ENCODE measurements around the gene SP6.
A peak's percentile ranks its signal among the peaks of the same experiment; 100 is the strongest.

SP6 gene

DNA sequence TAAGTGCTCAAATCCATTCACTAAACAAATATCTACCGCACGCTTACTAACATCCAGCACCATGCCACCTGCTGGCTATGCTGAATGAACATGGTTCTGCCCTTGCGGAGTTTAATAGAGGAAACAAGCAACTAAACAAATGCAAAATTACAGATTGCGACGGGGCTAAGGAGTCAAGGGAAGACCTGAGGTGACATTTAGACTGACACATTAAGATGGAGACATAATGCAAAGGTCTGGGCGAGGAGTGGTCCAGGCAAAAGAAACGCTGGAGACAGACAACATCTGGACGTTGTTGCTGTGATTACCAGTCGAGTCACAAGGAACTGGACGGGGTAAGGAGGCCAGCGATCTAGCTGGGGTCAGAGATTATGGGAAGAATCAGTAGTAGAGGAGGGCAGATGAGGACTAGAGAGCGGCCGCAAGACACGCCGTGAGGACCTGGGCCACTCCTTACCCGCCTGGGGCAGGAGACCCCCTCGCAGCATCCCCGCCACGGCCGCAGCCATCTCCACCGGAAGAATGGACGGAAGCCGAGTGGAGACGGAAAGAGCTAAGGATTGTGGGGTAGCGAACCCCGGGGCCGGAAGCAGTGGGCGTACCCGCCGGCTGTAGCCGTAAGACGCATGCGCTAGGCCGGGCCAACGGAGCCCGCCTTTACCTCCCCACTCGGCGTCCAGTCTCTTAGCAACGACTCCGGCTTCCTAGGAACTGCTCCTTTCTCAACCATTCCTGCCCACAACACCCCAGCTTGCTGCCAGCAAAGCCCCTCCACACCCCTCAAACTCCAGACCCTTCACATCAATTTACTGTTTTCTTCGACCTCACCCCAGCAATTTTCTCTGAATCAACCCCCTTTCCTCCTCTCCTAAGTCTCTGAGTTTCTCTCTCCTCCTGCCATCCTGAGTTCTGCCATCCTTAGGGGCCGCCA is 19.7 kb downstream of the SP6 start, which contains the start of the genes LRRC46 and MRPL10:
Gene LRRC46, plus strand, starts transcription at position 668 of the 931 bp plus-strand sequence. CDS start 320 bp downstream, outside the sequence.
Gene MRPL10, minus strand, starts transcription at position 539 of the 931 bp plus-strand sequence. Its CDS starts 30 bp downstream, at position 509.
- peak; percentile 92 for DNase-seq (ENCODE audit: low spot score)

DNA sequence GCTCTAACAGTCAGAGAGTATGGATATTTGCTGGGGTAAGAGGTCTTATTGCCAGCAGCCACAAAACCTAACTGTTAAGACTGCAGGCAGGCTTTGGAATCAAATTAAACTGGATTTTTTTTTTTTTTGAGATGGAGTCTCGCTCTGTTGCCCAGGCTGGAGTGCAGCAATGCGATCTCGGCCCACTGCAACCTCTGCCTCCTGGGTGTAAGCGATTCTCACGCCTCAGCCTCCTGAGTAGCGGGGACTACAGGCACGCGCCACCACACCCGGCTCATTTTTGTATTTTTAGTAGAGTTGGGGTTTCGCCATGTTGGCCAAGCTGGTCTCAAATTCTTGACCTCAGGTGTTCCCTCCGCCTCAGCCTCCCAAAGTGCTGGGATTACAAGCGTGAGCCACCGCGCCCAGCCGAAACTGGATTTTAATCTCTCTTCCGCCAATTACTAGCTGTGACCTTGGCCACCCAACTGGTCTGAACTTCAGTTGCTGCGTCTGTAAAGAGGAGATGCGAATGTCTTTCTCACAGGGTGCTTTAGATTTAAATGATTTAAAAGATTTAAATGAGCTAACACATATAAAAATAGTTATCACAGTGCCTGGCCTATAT is 20.5 kb downstream of the SP6 start:
- DNase-seq (ENCODE audit: low spot score), result no peak

DNA sequence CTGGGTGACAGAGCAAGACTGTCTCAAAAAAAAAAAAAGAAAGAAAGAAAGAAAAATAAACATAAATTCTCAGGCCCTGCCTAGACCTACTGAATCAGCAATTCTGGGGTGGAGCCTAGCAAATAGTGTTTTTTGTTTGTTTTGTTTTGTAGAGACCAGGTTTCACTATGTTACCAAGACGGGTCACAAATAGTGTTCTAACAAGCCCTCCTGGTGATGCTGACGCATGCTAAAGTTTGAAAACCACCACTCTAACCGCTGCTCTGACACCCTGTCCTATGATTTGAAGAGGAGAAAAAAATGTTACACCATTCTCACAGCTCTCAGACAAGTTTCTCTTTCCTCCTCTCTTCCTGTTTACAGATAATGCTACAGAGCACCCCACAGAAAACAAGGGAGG is 21.1 kb downstream of the SP6 start:
- no peak for DNase-seq (ENCODE audit: low spot score)

DNA sequence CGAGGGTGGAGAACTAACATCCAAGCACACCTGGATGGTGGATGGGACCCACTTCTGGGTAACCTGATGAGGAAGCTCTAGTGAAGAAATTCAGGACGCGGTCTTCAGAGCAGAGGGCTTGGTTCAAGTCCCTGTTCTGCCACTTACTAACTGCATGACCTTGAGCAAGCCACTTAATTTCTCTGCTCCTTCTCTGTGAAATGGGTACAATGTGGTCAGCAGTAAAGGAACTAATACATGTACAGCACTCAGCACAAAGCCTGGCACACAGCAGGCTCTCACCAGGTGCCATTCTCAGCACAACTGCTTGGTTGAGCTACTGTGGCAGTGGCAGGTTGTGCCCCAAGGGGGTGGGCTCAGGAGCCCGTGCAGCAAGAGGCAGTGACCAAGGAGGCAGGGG is 27.4 kb downstream of the SP6 start:
- DNase-seq (ENCODE audit: low spot score), result no peak

DNA sequence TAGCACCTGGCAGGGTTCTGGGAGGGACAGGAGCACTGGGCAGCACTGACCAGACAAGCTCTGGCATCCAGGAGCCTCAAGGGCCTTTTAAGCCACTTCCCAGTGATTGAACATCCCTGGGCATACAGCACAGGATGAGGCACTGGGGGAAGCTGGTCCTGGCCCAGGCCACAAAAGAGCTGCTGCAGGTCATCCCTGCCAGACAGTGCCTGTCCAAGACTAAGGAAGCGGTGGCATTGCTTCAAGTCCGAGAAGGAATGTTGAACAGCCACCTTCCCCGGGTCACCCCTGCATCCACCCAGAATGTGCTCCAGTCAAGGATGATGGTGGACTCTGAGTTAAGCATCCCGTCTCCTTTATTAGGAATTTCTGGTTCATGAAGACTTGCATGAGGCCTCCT is 28.2 kb downstream of the SP6 start:
- no peak for DNase-seq (ENCODE audit: low spot score)

DNA sequence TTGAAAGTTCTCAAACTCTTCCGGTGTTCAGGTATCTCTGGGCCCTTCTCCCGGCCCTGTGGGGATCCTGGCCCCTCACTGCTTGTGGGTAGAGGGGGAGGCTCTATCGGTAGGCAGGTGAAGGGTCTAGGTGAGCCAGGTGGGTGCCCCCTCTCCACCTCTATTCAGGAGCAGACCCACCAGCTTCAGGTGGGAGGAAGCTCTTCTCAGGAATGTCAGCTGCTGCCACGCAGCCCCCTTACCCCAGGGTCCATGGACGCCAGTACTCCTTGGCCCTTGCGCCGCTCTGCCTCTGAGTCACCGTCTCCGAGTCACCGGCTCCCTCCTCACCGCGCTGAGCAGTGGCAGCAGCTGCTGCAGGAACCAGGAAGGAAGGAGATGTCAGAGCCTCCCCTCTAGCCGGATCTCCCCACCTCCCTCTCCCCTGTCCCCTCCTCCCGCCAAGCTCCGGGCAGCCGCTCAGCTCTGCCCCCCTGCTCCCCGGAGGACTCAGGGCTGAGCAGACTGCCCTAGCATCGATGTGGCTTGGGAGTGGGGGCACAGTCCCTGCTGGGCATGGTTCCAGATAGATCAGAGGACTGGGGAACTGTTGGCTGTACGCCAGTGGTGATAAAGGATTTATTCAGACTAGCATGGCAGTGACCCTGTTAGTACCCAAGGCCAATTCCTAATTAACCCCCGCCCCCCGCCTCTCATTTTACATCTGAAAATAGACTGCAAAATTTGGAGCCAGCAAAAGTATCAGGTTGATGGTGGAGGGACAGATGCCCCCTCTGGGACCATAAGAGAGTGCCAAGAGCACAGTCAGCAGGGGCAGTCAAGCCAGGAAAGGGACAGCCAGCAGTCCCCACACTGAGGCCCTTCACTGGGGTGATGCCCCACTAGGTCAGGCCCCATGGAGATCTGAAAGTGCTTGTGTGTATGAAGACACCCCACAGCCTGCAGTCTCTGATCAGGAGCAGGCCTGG is 29.3 kb downstream of the SP6 start, which contains the start of gene OSBPL7:
Gene OSBPL7, minus strand, starts transcription at position 371 of the 968 bp plus-strand sequence. CDS start 1,516 bp downstream, outside the sequence.
- no peak for DNase-seq (ENCODE audit: low spot score)

DNA sequence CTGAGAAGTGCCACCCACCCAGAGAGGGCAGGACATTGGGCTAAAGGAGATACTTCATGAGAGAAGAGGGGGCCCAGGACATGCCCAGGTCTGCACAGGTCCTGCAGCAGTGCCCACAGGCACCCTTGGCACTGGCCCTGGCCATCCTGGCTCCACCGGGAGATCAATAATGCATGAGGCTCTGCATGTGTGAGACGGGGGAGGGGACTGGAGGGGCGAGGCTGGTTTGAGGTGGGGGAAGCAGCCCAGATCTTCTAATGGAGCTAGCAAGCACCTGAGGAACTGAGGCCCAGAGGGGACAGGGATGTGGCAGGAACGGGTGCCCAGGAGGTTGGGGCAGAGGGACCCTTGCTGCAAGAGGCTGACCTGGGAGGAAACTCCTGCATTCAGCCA is 29.9 kb downstream of the SP6 start:
- DNase-seq (ENCODE audit: low spot score), result no peak

DNA sequence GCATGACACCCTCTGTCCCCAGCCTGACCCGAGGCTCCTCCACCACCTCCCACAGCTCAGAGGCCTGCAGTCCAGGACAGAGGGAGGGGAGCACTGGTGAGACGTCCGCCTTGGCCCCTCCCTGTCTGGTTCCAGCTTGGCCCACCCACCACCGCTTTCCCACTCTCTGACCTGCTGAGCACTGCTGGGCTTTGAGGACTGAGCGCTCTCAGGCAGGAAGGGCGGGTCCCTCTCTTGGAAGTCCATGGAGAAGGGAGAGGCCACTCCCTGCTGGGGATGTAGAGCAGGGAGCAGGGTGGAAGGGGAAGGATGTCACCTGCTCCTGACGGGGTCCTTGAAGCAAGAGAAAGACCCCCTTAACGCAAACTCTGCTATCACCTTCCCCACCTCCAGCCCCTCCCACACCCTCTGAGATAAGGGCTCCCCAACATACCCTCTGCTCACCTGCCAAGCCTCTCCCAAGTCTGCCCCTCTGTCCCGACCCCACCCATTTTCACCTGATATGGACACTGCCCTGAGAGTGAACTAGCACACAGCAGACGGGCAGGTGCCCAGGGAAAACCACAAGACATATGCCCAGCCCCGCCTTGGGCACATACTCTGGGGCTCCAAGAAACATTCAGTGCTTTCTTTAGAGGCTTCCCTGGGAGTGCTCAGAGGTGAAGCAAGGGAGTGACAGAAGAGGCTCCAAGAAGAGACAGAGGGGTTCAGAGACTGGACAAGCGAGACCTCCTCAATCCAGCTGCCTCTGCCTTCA is 30.8 kb downstream of the SP6 start:
- DNase-seq (ENCODE audit: low spot score), result no peak

DNA sequence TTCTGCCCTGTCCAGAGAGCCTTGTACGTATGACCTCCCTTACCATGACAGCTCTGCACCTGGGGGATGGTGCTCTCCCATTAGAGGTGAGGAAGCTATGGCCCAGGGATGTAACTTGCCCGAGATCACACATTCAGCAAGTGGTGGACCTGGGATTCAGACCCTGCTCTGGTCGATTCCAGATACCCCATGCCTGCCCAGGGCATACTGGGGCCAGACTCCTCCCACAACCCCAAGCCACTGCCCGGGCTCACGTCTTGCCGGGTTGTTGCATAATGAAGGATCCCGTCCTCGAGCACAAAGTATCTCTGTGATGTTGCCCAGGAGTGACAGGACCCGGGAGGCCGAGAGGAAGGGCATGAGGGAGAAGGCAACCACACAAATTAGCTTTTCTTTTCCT is 31.5 kb downstream of the SP6 start:
- DNase-seq (ENCODE audit: low spot score), result no peak

DNA sequence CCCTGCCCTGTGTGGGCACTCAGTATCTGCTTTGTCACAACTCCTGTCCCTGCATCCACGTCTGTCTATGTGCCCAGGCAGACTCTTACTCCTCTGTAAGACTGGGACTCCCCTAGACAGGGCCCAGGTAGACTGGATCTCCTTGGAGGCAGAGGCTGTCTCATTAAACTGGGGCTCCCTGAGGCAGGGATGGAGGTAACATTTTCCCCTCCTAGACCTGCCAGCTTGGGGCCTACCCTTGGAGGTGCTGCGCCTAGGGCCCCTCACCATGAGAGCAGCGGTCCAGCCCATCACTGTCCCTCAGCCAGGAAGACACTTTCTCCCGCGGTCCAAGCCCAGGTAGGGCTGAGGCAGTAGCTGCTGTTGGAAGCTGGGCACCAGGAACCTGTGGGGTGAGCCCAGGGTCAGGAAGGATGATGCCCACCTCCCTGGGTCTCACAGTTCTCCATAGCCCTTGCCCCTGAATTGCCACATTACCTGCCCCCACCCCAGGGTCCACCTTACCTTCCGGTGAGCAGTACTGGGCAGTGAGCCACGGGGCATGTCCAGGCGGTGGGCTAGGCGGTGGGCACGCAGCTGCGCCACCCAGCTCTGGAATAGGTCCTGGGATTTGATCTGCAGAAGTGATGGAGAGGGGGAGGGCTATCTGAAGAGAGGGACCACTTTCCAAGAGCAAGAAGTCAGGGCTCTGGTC is 32.8 kb downstream of the SP6 start:
- no peak for DNase-seq (ENCODE audit: low spot score)

DNA sequence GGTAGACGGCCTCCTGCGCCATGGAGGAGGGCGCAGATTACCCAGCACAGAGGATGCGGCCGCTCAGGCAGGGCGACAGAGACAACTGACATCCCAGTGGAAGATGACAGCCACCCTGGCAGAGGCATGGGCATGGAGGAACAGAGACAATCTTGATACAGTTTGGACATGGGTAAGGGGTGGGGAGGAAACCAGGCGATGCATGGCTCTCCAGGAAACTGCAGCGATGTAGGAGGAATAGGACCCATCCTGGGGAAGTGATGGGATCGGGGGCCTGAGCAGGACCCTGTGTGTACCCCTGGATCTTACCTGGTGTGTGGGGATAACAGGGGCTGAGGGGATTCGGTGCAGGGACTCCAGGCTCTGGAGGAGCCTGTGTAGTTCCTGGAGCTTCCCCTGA is 34.0 kb downstream of the SP6 start:
- no peak for DNase-seq (ENCODE audit: low spot score)

DNA sequence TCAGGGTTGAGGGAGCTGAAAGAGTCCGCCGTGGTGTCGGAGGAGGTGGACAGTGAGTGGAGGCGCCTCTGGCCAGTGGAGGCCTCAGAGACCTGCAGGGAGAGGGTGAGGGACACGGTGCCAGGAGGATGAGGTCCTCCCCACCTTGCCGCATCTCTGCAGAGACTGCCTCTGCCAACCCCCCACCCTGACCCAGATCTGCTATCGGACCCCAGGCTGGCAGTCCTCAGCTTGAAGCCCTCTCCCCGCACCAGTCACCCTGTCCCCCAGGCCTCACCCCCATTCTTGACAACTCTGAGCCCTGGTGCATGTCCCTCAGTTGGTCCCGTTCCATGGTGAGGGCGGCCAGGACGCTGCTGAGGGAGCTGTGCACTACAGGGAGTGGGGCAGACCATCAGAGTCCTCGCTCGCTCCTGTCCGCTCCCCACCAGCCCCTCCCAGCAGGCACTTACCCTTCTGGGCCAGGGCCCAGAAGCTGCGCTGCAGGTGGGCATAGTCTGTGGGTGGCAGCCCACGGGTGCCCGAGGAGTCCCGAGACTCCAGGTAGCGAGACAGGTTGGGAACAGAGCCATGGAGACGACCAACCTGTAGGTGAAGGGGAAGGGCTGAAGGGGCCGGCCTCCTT is 34.7 kb downstream of the SP6 start:
- no peak for DNase-seq (ENCODE audit: low spot score)

DNA sequence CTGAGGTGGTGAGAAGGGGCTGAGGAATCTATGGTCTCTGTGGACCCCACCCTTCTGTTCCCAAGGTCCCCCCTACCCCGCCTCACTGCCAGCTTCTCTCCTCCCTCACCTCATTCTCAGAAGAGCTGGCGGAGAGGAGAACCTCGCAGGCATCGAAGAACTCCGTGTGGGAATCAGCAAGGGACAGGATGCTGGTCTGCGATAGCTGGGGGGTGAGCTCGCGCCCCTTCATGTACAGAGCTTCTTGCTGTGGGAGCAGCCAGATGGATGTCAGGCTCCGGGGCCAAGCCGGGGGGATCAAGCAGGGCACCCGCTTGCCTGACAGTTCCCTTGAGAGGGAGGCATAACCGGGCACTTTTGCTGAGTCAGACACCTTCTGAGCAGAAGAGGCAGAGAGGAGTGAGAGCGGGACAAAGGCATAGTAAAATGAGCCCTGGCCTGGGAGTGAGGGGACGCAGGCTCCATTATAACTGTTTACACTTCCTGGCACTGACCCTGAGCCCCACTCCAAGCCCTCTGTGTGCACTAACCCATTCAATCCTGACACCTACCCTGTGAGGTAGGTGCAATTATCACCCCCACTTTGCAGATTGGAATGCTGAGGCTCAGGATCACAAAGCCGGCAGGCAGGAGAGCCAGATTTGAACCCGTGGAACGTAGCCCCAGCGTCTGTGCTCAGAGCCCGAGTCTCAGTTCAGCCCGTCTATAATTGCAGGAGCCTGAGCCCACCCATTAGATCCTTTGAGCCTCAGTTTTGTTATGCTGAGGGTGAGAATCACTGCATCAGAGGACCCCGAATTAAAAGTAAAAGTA is 35.7 kb downstream of the SP6 start:
- no peak for DNase-seq (ENCODE audit: low spot score)

DNA sequence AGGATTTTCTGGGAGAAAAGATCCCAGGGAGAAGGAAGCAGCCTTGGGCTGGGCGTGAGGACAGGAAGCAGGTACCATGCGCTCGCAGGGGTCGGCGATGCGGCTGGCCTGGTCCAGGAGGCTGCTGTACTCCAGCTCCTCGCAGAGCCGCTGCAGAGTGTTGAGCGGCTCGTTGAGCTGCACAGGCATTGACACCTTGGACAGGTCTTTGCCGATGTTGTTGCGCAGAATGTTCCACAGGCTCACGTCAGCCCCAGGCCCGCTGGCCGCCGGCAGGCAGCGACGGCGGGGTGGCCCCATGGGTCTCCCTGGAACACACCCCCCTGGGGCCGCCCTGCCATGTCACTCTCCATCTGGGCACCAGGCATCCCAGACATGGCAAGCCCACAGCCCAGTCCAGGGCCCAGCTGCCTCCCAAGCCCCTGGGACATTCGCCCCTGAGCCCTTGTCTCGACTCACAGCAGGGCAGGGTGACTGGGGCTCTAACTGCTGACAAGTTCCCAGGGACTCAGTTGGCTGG is 37.4 kb downstream of the SP6 start:
- no peak for DNase-seq (ENCODE audit: low spot score)

DNA sequence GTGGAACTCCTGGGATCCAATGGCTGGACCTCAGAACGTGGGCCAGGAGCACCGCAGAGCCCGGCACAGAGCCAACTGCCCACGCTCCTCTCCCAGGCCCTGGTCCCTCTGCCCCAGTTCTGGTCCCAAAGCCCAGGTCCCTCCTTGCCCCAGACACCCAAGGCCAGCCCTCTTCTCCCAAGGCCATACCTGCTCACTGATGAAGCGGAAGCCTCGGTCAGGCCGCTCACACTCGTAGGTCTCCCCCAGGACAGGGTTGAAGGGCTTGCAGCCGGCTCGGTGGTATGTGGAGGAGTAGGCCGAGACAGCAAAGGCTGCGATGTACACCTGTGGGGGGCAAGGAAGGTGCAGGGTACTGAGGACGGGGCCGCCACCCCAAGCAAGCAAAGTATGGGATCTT is 37.9 kb downstream of the SP6 start:
- no peak for DNase-seq (ENCODE audit: low spot score)

DNA sequence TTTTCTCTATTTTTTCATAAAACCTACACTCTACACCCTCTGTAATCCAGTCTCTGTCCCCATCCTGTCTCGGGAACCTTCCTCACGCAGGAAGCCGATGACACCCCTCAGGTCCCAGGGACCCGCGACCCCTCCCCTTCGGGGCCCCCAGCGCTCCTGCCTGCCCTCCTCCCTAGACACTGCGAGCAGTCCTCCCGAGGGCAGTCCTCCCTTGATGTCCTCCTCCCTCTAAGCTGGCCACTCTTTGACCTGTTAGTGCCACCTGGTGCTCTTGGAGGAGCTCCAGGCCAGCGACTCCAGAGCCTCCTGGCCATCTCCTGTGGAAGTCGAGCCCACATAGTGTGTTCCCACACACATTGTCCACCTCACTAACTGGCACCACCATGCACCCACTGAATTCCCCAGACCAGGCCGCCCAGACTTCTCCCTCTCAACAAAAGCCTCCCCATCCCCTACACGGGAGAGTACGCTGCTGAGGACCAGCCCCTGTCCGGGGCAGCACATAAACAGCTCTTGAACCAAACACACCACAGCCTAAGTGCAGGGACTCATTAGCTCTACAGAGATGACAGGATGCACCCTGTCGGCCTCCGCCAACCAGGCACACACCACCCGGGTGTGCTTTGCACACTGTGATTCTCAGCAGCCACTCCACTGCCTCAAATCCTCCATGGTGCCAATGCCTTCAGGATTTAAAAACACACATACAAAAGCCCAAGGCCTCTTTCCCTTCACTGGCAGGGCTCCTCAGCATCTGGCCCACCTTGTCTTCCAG is 38.6 kb downstream of the SP6 start:
- DNase-seq (ENCODE audit: low spot score), result no peak

DNA sequence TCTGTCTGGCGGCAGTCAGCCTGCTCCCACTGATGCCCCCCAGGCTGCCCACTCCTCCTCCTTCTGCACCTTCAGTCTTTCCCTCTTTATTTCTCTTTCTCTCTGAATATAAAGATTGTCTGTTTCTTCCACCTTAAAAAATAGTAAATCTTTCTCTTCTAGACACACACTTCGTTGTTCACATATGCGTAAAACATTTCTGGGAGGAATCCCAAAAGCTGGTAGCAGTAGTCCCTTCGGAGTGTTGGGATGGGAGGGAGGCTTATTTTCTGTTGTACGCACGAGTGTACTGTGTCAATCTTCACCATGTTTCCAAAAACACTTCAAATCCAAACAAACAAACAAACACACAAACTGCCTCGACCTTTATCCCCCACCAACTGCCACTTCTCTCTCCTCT is 39.3 kb downstream of the SP6 start:
- no peak for DNase-seq (ENCODE audit: low spot score)

DNA sequence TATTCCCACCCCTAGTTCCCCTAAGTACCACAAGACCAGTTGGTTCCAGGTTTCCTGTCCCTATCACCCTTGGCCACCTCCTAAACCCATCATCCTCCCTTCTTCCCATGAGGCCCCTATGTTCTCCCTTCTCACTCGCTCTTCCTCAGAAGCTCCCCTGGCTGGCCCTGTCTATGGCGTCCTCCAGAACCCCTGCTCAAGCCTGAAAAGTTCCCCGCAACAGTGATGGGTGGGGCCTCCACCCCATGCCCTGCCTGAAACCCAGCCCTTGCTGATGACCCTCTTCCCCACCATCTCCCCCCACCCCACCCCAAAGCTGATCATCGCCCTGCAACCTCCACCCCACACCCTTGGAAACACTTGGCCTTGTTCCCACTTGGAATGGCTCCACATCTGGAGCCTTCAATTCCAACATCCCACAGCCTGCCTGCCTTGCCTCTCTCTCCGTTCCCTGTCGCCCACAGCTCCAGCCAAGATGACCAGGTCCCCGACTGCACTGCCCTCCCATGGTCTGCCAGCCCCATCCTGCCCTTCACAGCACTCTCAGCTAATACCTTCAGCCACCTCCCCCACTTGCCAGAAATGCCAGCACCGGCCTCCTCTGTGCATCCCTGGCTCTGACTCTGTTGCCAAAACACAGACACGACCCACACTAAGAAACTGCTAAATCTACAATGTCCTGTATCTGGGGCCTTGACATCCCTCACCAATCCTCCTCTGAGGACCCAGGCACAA is 39.9 kb downstream of the SP6 start:
- no peak for DNase-seq (ENCODE audit: low spot score)

All from hematopoietic multipotent progenitor cell treated with erythropoietin and hydrocortisone succinate and interleukin-3 and kit ligand, for 15 days (in vitro differentiated cells).